AG09319 (cell line): ENCODE results near the gene DPY19L3.

Experiments used
- DNase-seq: peaks from one replicate; pipeline ENCODE4 v3.0.0-alpha.2; 2010; ENCODE audit warnings: low read depth; ENCODE audit errors: extremely low read depth
- CTCF ChIP-seq: IDR thresholded peaks from 2 replicates; pipeline ENCODE4 v1.5.1; 2011; ENCODE audit warnings: low read depth, mild to moderate bottlenecking, inconsistent platforms, low read length, moderate library complexity

DPY19L3 gene

GRCh38 chr19:32464279-32464678 lies 58.7 kb downstream of the DPY19L3 start:
- no peak for DNase-seq
- peak; percentile 28 for TF ChIP-seq CTCF

DNA sequence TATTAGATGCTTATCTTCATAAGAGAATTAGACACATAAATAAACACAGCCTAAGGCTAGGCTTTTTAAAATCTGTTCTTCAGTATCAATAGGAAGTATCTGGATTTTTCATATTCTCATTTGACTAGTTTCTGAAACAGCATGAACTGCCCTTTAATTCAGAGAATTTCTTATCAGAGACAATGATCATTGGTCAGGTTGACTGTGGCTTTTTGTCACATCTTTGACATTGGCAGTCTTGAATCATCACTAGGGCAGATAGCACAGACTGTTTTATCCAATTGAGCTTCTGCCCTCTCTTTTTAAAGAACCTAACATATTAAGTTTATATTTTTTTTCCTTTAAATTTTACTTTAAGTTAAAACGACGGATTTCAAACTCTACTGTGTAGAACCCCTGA lies 59.6 kb downstream of the DPY19L3 start:
- TF ChIP-seq CTCF = no peak
- DNase-seq = no peak

DNA sequence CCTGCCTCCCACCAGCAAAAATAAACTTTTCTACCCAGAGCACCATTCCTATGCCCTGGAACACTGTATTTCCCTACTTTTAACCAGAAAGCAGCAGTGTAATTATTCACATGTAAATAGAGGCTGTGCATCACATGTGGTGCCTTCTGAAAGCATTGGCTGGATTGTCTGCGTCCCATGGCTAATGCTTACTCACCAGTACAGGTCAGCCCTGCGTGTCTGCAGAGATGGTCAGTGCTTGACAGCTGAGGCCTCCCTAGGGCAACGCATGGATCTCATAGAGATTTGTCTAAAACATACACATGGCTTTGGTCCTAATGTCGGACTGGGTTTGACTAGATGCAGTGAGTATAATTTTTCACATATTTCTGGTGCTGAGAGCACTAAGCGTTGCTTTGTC lies 64.2 kb downstream of the DPY19L3 start:
- TF ChIP-seq CTCF = no peak
- no peak for DNase-seq

DNA sequence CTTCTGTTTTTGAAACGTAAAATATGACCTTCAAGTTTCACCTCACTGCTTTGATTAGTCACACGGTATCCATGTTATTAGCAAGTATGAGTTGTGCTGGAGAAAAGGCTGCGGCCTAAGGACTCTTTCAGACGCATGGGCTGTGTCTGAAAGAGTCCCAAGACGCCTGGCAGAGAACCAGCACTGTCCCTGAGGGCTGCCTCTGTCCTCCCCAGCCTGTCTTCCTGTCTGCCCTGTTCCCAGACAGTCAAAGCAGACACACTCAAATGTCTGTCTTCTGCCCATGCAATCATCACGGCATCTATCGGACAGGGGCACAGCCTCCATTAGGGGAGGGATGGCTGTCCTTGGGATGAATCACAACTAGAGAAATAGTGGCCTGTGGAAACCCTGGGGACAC lies 65.5 kb downstream of the DPY19L3 start:
- no peak for DNase-seq
- TF ChIP-seq CTCF = no peak

GRCh38 chr19:32471811-32472210 lies 66.2 kb downstream of the DPY19L3 start:
- no peak for DNase-seq
- no peak for TF ChIP-seq CTCF

GRCh38 chr19:32475141-32476031 lies 69.8 kb downstream of the DPY19L3 start:
- no peak for DNase-seq
- no peak for TF ChIP-seq CTCF

DNA sequence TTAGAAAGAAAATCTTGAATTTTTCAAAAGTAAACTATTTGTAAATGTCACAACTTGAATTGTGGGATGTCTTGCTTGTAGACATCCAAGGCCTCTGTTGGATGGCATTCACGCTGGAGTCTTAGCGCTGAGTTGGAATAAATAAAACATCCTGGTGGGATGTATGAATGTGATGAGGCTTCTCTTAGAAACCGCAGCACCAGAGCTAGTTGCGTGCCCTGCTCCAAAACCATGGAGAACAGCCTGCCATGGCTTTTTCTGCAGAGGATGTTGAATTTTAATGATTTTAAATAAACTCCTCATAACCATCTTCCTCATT lies 70.4 kb downstream of the DPY19L3 start:
- TF ChIP-seq CTCF = no peak

More for the DNA sequence above, 70.4 kb downstream of the DPY19L3 start:
- DNase-seq = no peak
